Transverse colon (tissue), 4 donors: ENCODE data around the gene NSUN3.

Experiments
- CTCF ChIP-seq, 5 experiments: fragments of 200-600 bp in 3 of 5; fragments of 450-650 bp in 2 of 5; sonication (generic) in 3 of 5; IDR thresholded peaks; 1 replicate in 2 of 5; 2 replicates in 3 of 5; pipeline ENCODE4 v1.5.1; 2016 to 2017; ENCODE audit warnings: antibody characterized with exemption in 5 of 5, inconsistent platforms in 3 of 5, mild to moderate bottlenecking in 2 of 5, moderate library complexity in 1 of 5
- EP300 ChIP-seq: sonication (generic); formaldehyde crosslinking; IDR thresholded peaks from one replicate; pipeline ENCODE4 v1.6.1; 2017; ENCODE audit warnings: antibody characterized with exemption, low read depth
- POLR2A ChIP-seq: fragments of 450-650 bp; IDR thresholded peaks from one replicate; pipeline ENCODE4 v1.6.1; 2016; ENCODE audit warnings: antibody characterized with exemption, mild to moderate bottlenecking, moderate library complexity
- POLR2AphosphoS5 ChIP-seq, 3 donors: sonication (generic); formaldehyde crosslinking; IDR thresholded peaks; one replicate each; pipeline ENCODE4 v1.6.1; 2016; ENCODE audit warnings: antibody characterized with exemption in 3 of 3

- peak; percentile 71 for TF ChIP-seq POLR2A
- TF ChIP-seq POLR2AphosphoS5 (IDR thresholded peaks at IDR 0.05), result peak; percentile 60 to 80 (median 77)
- TF ChIP-seq CTCF (IDR thresholded peaks at IDR 0.05), result no peak
- TF ChIP-seq EP300, result no peak
Observed at GRCh38 chr3:94062513-94063404, at the start of gene NSUN3, which contains the start of gene DHFR2.
